Measurements from ENCODE around the gene STRN3.

The STRN3 gene

GRCh38 chr14:31038521-31039166 lies 12.5 kb upstream of the STRN3 start:
- no peak for DNase-seq (ENCODE audit: low read depth in 3 of 3, low spot score in 1 of 3)

GRCh38 chr14:31037709-31038221 lies 11.6 kb upstream of the STRN3 start:
- no peak for DNase-seq (ENCODE audit: low read depth in 3 of 3, low spot score in 1 of 3)

DNA sequence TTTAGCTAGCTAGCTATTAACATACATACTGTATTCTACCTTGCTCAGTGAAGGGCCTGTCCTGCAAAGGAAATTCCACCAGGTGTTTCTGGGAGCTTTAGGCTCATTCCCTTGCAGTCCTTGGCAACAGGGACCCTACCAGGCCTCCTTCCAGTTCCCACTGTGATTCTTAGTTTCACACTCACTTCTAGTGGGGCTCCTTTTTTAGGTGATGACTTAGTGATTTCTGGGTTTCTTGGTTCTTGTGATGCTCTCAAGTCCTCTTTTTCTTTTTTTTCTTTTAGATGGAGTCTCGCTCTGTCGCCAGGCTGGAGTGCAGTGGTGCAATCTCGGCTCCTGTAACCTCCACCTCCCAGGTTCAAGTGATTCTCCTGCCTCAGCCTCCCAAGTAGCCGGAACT lies 10.4 kb upstream of the STRN3 start:
- no peak for DNase-seq (ENCODE audit: low read depth in 3 of 3, low spot score in 1 of 3)

DNA sequence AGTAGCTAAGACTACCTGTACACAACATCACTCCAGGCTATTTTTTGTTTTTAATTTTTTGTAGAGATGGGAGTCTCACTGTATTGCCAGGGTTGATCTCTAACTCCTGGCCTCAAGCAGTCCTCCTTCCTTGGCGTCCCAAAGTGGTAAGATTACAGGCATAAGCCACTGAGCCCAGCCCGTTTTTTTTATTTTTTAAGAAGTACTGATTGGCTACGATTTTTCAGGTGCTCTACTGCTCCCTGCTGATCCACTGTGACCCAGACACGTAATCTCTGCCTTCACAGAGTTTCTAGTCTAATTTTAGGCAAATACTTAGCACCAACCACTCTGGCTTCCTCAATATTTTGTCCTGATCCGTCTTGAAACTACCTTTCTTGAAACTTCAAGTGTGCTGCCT lies 4.3 kb upstream of the STRN3 start:
- DNase-seq (ENCODE audit: low read depth in 3 of 3, low spot score in 1 of 3): no peak

GRCh38 chr14:31029016-31029970 lies 3.1 kb upstream of the STRN3 start:
- DNase-seq (ENCODE audit: low read depth in 3 of 3, low spot score in 1 of 3): no peak

- DNase-seq (ENCODE audit: low read depth in 3 of 3, low spot score in 1 of 3): no peak
Measured at GRCh38 chr14:31027847-31028246, 1.7 kb upstream of the STRN3 start.

DNA sequence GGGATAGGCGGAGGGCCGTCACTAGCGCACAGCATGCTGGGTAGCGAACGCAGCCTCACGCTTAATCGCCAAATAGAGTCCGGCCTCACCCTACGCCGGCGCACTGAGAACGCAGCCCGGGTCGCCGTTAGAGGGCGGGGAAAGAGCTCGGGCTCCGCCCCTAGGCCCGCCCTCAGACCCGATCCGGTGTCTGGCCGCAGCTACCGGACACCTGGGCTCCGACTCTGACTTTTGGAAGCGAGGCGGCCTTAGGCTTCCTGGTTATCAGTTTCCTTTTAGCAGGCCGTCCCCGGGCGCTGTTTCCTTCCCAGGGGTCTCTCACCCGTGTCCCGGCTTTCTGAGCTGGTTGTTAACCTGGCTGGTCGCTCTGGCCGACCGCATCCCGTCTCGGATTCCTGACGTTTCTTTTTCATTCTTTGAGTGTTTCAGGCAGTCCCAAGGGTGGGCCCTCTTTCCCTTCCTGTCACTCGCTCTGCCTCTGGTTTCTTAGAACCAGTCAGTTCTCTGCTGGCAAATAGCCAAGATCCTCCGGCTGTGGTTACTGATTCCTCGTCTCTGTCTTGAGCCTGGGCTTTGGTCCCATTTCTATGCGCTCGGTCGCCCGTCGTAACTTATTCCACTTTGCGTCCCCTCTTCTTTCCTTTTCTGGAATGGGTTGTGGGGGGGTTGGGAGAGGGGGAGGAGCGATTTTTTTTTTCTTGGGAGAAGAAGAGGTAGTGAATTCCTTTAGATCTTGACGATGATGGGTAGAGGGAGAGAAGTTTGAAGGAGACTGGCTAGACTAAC lies 464 bp upstream of the STRN3 start:
- DNase-seq (ENCODE audit: low read depth in 3 of 3, low spot score in 1 of 3): peak; percentile 76 to 84 (median 80)

DNA sequence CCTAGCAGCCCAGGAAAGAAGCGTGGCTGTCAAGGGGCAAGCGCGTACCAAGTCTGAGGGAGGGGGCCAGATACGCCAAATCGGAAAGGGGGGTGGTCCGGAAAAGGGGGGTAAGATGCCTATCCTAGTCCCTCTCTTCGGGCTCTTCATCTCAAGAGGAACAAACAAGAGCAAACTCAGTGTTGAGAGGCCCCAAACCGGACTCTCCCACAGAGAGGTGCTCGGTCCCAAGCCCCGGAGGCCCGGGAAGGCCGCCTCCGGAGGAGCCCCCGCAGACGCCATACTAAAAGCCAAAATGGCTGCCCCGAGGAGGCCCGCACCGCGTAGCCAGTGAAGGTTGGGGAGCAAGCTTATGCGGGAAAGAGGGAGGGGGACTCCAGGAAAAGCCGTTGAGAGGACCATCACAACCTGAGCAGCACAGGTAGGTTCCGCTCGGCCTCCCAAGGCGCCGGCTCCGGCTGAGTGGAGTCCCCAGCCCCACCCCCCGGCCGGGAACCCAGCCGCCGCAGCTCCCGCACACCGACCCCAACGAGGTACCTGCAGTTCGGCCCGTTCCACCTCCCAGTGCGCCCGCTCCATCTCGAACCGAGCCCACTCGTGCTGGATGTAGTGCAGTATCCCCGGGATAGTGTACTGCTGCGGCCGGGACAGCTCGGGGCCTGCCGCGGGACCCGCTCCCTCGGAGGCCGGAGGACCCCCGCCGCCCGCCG lies 657 bp downstream of the STRN3 start, which contains the start of gene AP4S1:
Gene AP4S1 (plus strand): TSS at position 283 of the 710 bp plus-strand sequence. CDS start 40,548 bp downstream, outside the sequence.
- peak in 2 of 3 donors; percentile 15 to 40 for DNase-seq (ENCODE audit: low read depth in 3 of 3, low spot score in 1 of 3)

GRCh38 chr14:31024577-31025366 lies 1.4 kb downstream of the STRN3 start:
- no peak for DNase-seq (ENCODE audit: low read depth in 3 of 3, low spot score in 1 of 3)

GRCh38 chr14:31024010-31024480 lies 2.1 kb downstream of the STRN3 start:
- DNase-seq (ENCODE audit: low read depth in 3 of 3, low spot score in 1 of 3): no peak

DNA sequence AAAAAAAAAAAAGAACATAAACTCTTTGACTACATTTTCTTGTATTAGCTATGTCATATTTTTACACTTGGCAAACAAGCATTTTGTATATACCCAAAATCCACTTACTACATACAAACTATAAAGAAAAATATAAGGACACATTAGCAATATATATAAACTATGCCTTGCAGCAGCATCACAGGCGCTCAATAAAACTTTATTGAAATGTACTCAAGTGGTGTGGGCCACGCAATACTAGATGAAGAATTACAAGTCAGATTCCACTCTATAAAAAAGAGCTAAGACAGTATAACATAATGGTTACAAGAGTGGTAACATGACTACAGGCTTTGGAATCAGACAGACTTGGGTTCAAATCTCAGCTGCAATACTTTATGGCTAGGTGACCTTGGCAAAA lies 3.8 kb downstream of the STRN3 start:
- DNase-seq (ENCODE audit: low read depth in 3 of 3, low spot score in 1 of 3): no peak

DNA sequence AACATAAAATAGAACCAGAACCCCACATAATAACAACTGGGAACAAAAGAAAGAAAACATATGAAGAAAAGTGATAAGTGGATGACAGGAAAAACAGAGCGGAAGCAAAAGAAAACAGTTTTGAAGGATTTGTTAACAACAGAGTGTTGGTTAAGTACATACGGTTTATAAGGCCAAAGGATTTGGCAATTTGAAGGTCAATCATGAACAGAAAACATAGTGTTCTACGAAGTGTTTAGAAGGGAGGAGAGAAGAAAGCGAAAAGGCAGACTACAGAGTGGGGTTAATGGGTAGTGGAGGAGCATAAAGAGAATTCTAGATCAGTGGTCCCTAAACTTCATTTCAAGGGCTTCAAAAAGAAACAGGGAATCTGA lies 4.6 kb downstream of the STRN3 start:
- DNase-seq (ENCODE audit: low read depth in 3 of 3, low spot score in 1 of 3): no peak

DNA sequence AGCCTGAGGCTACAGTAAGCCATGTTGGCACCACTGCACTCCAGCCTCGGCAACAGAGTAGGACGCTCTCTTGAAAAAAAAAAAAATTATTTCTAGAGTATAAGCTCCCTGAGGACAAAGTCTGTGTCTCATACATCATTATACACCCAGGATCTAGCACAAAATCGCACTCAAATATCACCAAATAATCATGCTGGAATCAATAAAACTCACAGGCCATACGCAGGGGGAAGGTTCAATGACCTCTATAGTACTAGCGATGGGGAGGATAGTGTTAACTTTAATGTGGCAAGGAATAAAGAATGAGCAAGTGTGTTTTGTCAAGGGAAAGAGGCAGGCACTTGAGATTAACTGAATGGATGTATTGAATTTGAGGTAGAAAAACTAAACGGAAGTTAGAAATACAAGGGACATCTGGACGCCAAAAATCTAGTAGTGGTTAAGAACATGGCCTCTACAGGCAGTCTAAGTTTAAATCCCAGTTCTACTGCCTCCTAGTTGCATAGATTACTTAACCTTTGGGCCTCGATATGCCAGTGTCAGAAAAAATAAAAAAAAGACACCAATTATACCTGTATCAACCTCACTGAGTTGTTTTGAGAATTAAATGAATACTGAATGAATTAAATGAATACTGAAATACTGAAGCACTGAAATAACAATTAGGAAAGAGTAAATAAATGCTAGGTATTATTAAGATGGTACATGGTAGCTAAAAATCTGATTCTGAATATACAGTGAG lies 5.2 kb downstream of the STRN3 start:
- no peak for DNase-seq (ENCODE audit: low read depth in 3 of 3, low spot score in 1 of 3)

GRCh38 chr14:31018057-31018645 lies 8.0 kb downstream of the STRN3 start:
- DNase-seq (ENCODE audit: low read depth in 3 of 3, low spot score in 1 of 3): no peak

DNA sequence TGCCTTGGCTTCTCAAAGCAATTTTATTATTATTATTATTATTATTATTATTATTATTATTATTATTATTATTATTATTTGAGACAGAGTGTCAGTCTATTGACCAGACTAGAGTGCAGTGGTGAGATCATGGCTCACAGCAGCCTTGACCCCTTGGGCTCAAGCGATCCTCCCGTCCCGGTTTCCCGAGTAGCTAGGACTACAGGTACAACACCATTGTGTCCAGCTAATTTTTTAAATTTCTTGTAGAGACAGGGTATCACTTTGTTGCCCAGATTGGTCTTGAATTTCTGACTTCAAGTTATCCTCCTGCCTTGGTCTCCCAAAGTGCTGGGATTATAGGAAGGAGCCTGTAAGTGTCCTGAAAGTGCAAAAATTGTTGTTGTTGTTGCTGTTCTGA lies 12.3 kb downstream of the STRN3 start:
- DNase-seq (ENCODE audit: low read depth in 3 of 3, low spot score in 1 of 3): no peak

DNA sequence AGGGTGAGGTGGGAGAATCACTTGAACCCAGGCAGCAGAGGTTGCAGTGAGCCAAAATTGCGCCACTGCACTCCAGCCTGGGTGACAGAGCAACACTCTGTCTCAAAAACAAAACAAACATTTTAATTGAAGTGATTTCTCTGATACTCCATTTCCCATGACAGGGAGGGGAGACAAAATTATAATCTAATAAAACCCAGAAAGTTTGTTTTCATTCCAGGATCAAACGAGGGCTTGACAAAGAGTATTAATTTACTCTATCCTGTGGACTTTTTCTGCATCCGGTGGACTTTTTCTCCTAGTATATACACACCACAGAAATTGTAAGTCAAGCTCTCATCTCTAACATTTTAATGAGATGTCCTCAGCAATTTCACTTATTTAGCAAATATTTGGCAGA lies 15.2 kb downstream of the STRN3 start:
- no peak for DNase-seq (ENCODE audit: low read depth in 3 of 3, low spot score in 1 of 3)

GRCh38 chr14:31009836-31010574 lies 16.2 kb downstream of the STRN3 start:
- no peak for DNase-seq (ENCODE audit: low read depth in 3 of 3, low spot score in 1 of 3)

GRCh38 chr14:31006703-31007102 lies 19.5 kb downstream of the STRN3 start:
- DNase-seq (ENCODE audit: low read depth in 3 of 3, low spot score in 1 of 3): no peak
